Small intestine (tissue), 7 donors: ENCODE measurements around the gene RECK. TPM values are rescaled to one million over a fixed set of nuclear protein-coding genes. Genes with fewer than 3 reads are reported as not detected.
"Not testable (repeated sequence)": the region's sequence is repeated elsewhere in the genome, so short reads cannot be mapped to it uniquely, and the experiment has no call there.

Experiments
- DNase-seq, 2 donors: peaks; one replicate each; pipeline versions ENCODE4 v3.0.0 to v3.0.0-alpha.2; 2013
- FAIRE-seq: peaks from 2 replicates; lab custom pipeline; 2012; peaks lifted over from hg19 to GRCh38; lab: Jason Lieb, UNC
- H3K27ac ChIP-seq, 3 donors: one replicate each; pipeline ENCODE4 v1.5.1; 2013; ENCODE audit warnings: low read length in 2 of 3, mild to moderate bottlenecking in 2 of 3, control low read depth in 1 of 3, inconsistent platforms in 1 of 3, low read depth in 1 of 3, moderate library complexity in 1 of 3
- H3K27me3 ChIP-seq, 3 donors: one replicate each; pipeline ENCODE4 v1.6.1; 2013; ENCODE audit warnings: low read length in 3 of 3, inconsistent platforms in 1 of 3; ENCODE audit not compliant: control insufficient read depth in 3 of 3, insufficient read depth in 3 of 3
- H3K36me3 ChIP-seq, 3 donors: one replicate each; pipeline ENCODE4 v1.6.1; 2013; ENCODE audit warnings: low read length in 3 of 3, inconsistent platforms in 1 of 3, low read depth in 1 of 3, mild to moderate bottlenecking in 1 of 3, moderate library complexity in 1 of 3; ENCODE audit not compliant: control insufficient read depth in 3 of 3, insufficient read depth in 2 of 3
- H3K4me1 ChIP-seq, 3 donors: one replicate each; pipeline ENCODE4 v1.6.1; 2013; ENCODE audit warnings: low read length in 2 of 3, inconsistent platforms in 1 of 3, low read depth in 1 of 3, mild to moderate bottlenecking in 1 of 3, moderate library complexity in 1 of 3; ENCODE audit not compliant: control insufficient read depth in 3 of 3, insufficient read depth in 2 of 3
- H3K4me3 ChIP-seq, 3 donors: one replicate each; pipeline ENCODE4 v1.5.1; 2013; ENCODE audit warnings: low read length in 3 of 3, control low read depth in 1 of 3, inconsistent platforms in 1 of 3, low read depth in 1 of 3, mild to moderate bottlenecking in 1 of 3, moderate library complexity in 1 of 3
- H3K9me3 ChIP-seq, 2 donors: one replicate each; pipeline ENCODE4 v1.6.1; 2013; ENCODE audit warnings: low read depth in 1 of 2, low read length in 1 of 2; ENCODE audit not compliant: control insufficient read depth in 2 of 2, insufficient read depth in 1 of 2
- WGBS, 3 donors: extraction: QIAGEN DNeasy Blood & Tissue Kit; methylation state at CpG; one replicate each; pipeline ENCODE4 v1.1.7; 2013; 5-methylcytosine and 5-hydroxymethylcytosine counted together
- polyA plus RNA-seq, 4 donors: library from polyadenylated mRNA; stranded (reverse) in 3 of 4; unstranded in 1 of 4; fragments of 200-250 nt in 3 of 4; fragments of 120-200 nt in 1 of 4; gene quantifications; one replicate each; pipeline versions ENCODE4 v1.2.1 to v1.2.3, GENCODE V29; 2013
- donor health status: healthy with polysubstance abuse.
- donor health status: control.
- donor health status: control.
- donor health status: Bipolar disorder and iron deficiency.
- donor health status: healthy.

The RECK gene
- polyA plus RNA-seq, 4 donors: 0.81 to 5.0 (median 4.7) TPM; not detected in 1

DNA sequence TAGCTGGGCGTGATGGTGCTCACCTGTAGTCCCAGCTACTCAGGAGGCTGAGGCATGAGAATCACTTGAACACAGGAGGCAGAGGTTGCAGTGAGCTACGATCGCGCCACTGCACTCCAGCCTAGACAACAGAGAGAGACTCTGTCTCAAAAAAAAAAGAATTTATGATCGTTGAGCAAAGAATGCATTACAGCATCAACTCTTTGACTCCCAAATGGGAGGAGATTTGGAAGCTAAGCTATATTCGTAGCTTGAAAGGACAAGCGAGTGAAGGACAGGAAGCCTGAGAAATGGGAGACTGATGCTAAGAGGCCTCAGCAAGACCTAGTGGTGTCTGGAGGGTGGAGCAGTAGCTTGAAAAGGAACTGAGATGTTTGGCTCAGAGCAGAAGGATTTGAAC, 122.2 kb downstream of the RECK start:
- H3K27ac ChIP-seq: peak overlapping the region in 1 of 3 donors; percentile 5
- 72 to 92% (median 91%) methylated on average over 7 of the region's 7 CpGs for WGBS, 3 donors
- FAIRE-seq: no peak
- peaks cover 0 to 4% of the 10 kb centered on the region in 2 donors for H3K9me3 ChIP-seq
- no peaks in the 10 kb centered on the region for H3K27me3 ChIP-seq
- peaks cover 0 to 9% (median 6%) of the 10 kb centered on the region in 3 donors for H3K4me1 ChIP-seq
- no peak overlapping the region for H3K4me3 ChIP-seq
- no peak for DNase-seq
- peaks cover 0 to 3% (median 0%) of the 10 kb centered on the region in 3 donors for H3K36me3 ChIP-seq

GRCh38 chr9:36159509-36159908, 122.8 kb downstream of the RECK start:
- peak overlapping the region in 1 of 3 donors; percentile 2 for H3K27ac ChIP-seq
- WGBS, 3 donors: 91 to 95% (median 92%) methylated on average over 4 of the region's 4 CpGs
- H3K27me3 ChIP-seq, H3K4me3 ChIP-seq, FAIRE-seq, H3K36me3 ChIP-seq, H3K4me1 ChIP-seq, DNase-seq, H3K9me3 ChIP-seq: not testable (repeated sequence)

- H3K4me3 ChIP-seq, H3K9me3 ChIP-seq, H3K27me3 ChIP-seq, FAIRE-seq, DNase-seq, H3K4me1 ChIP-seq, H3K36me3 ChIP-seq, H3K27ac ChIP-seq: not testable (repeated sequence)
- 83 to 93% (median 90%) methylated on average over 11 of the region's 11 CpGs for WGBS, 3 donors
These were observed 123.4 kb downstream of the RECK start for GRCh38 chr9:36160126-36160525.

GRCh38 chr9:36161187-36161586, 124.5 kb downstream of the RECK start:
- H3K4me1 ChIP-seq: peaks cover 0 to 10% (median 3%) of the 10 kb centered on the region in 3 donors
- H3K27ac ChIP-seq: peak overlapping the region in 1 of 3 donors; percentile 11
- DNase-seq: no peak
- peaks cover 0 to 4% of the 10 kb centered on the region in 2 donors for H3K9me3 ChIP-seq
- H3K27me3 ChIP-seq: peaks cover 0 to under 1% (median 0%) of the 10 kb centered on the region in 3 donors
- H3K4me3 ChIP-seq: no peak overlapping the region
- H3K36me3 ChIP-seq: peaks cover 0 to 3% (median 0%) of the 10 kb centered on the region in 3 donors
- 91 to 100% (median 92%) methylated on average over 2 of the region's 2 CpGs for WGBS, 3 donors
- FAIRE-seq: no peak

DNA sequence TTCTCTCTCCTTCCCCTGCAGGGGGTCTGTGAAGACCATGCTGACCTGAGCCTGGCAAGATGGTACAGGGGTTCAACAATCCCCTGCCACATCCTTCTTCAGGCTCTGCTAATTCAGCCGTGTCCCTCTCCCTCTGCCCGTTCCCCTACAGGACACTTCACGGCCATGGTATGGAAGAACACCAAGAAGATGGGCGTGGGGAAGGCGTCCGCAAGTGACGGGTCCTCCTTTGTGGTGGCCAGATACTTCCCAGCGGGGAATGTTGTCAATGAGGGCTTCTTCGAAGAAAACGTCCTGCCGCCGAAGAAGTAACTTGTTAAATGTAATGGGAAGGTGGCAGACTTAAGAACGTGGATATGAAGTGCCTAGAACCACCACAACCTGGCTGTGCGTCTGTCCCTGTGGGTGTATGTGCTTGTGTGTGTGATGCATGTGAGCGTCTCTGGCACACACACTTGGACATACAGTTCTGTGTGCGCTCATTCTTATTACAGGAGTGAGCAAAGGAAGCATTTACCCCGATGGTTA, 125.6 kb downstream of the RECK start:
- DNase-seq: no peak
- Histone ChIP-seq H3K27ac (peak overlapping the region in 1 of 3 donors; percentile 76), H3K36me3 (peaks cover 0 to 3% (median 0%) of the 10 kb centered on the region in 3 donors), H3K4me1 (peaks cover 0 to 16% (median 3%) of the 10 kb centered on the region in 3 donors), H3K9me3 (no peaks in the 10 kb centered on the region), H3K4me3 (no peak overlapping the region), H3K27me3 (peaks cover 0 to 3% (median 0%) of the 10 kb centered on the region in 3 donors)
- no peak for FAIRE-seq
- 89 to 95% (median 93%) methylated on average over 17 of the region's 17 CpGs for WGBS, 3 donors

GRCh38 chr9:36163049-36163785, 126.5 kb downstream of the RECK start:
- H3K27ac ChIP-seq: peak overlapping the region in 2 of 3 donors; percentile 73 to 76
- WGBS, 3 donors: 51 to 84% (median 83%) methylated on average over 9 of the region's 9 CpGs
- DNase-seq: peak in 1 of 2 donors; percentile 61
- no peak overlapping the region for H3K4me3 ChIP-seq
- H3K4me1 ChIP-seq: peaks cover 0 to 16% (median 3%) of the 10 kb centered on the region in 3 donors
- no peak for FAIRE-seq
- H3K9me3 ChIP-seq: no peaks in the 10 kb centered on the region
- H3K36me3 ChIP-seq: peaks cover 0 to 3% (median 0%) of the 10 kb centered on the region in 3 donors
- H3K27me3 ChIP-seq: peaks cover 0 to 3% (median 0%) of the 10 kb centered on the region in 3 donors

DNA sequence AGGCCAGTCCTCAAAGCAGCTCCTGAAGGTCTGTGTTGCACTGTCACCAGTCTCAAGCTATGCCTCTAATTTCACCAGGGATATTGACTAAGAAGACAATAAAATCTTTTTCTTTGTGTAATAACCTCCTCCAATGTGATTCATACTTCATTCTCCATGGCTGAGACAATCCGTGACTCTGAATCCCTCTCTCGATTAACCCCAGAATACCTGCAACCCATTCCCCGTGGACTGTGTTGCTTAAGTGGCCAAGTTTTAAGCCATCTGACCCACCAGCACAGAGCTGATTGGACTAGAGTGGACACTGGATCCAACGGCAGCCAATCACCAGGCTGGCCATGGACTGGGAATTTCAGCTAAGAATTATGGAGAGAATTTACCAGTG, 127.1 kb downstream of the RECK start:
- FAIRE-seq: no peak
- DNase-seq: no peak
- peaks cover 0 to 3% (median 0%) of the 10 kb centered on the region in 3 donors for H3K27me3 ChIP-seq
- no peaks in the 10 kb centered on the region for H3K9me3 ChIP-seq
- H3K36me3 ChIP-seq: peaks cover 0 to 3% (median 0%) of the 10 kb centered on the region in 3 donors
- H3K4me1 ChIP-seq: peaks cover 0 to 16% (median 3%) of the 10 kb centered on the region in 3 donors
- WGBS, 3 donors: 76 to 88% (median 76%) methylated on average over 4 of the region's 4 CpGs
- H3K4me3 ChIP-seq: no peak overlapping the region
- H3K27ac ChIP-seq: peak overlapping the region in 2 of 3 donors; percentile 73 to 76

- Histone ChIP-seq H3K4me3 (no peak overlapping the region), H3K4me1 (peaks cover 0 to 16% (median 3%) of the 10 kb centered on the region in 3 donors), H3K36me3 (peaks cover 0 to 3% (median 0%) of the 10 kb centered on the region in 3 donors), H3K9me3 (no peaks in the 10 kb centered on the region), H3K27ac (peak overlapping the region in 1 of 3 donors; percentile 76), H3K27me3 (peaks cover 0 to 3% (median 0%) of the 10 kb centered on the region in 3 donors)
- FAIRE-seq: no peak
- 76 to 79% (median 78%) methylated on average over 6 of the region's 6 CpGs for WGBS, 3 donors
- no peak for DNase-seq
These were observed 127.7 kb downstream of the RECK start for GRCh38 chr9:36164372-36164771.
